ENCODE results near the gene HS6ST3. TPM values are rescaled to one million over a fixed set of nuclear protein-coding genes. Genes with fewer than 3 reads are reported as not detected.
"Not testable (repeated sequence)": the region's sequence is repeated elsewhere in the genome, so short reads cannot be mapped to it uniquely, and the experiment has no call there.

Gene HS6ST3
- polyA plus RNA-seq (2013, experiment 1 of 2) = 0.07 TPM
- polyA plus RNA-seq (2013, experiment 2 of 2) = 0.08 TPM

DNA sequence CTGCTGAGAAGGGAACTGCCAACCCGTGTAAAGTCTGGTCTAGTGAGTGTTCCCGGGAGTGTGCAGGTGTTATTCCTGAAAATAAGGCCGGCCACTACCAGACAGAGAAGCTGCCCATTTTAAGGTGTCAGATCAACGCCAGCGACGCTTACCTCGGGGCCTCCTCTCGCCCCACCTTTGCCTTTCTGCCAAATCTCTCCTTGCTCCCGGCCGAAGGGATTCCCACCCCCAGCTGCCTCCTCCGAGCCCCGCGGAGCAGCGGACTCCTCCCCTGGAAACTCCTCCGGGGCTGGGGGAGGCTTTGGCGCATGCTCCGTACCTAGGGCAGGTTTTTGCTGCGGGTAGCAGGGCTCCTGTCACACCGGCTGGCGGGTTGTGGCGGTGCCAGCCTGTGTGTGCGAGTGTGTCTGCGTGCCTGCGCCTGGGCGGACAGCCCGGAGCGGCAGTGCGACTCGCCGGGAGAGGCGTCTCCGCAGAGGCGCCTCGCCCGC, at the start of gene HS6ST3:
TSS of gene HS6ST3 (plus strand) at position 359 of the 491 bp plus-strand sequence.
- no peak within 1 kb of the TSS for H2BK5ac ChIP-seq (ENCODE audit: low read depth, low read length, poor library complexity, severe bottlenecking)
- peak within 1 kb of the TSS; percentile 53 for H2AFZ ChIP-seq (ENCODE audit: low read depth, low read length)
- H3K9ac ChIP-seq (ENCODE audit: low read length) = no peak within 1 kb of the TSS
- no peaks in the 10 kb centered on the region for H3K79me1 ChIP-seq (replicated peaks; ENCODE audit: low read length, poor library complexity, severe bottlenecking)
- no peaks in the 10 kb centered on the region for H3K36me3 ChIP-seq (ENCODE audit: control insufficient read depth in 1 of 2, insufficient read depth in 2 of 2, low read depth in 1 of 2, low read length in 2 of 2)
- H3K18ac ChIP-seq (ENCODE audit: low read depth in 1 of 2, low read length in 2 of 2) = no peak within 1 kb of the TSS
- H3K27me3 ChIP-seq (ENCODE audit: control insufficient read depth in 1 of 2, insufficient read depth in 1 of 2, low read length in 2 of 2) = peaks cover 65 to 75% of the 10 kb centered on the region in 2 experiments
- no peak within 1 kb of the TSS for H3K27ac ChIP-seq (ENCODE audit: low read length, poor library complexity, severe bottlenecking)
- H4K91ac ChIP-seq (ENCODE audit: low read length) = no peak within 1 kb of the TSS
- DNase-seq = peak; percentile 7
- 1% methylated on average over 35 of the region's 35 CpGs for WGBS
- peak within 1 kb of the TSS; percentile 59 to 71 for H3K4me3 ChIP-seq (ENCODE audit: insufficient read depth in 1 of 2, low read depth in 1 of 2, low read length in 2 of 2)
- no peak within 1 kb of the TSS for H3K4ac ChIP-seq (ENCODE audit: low read depth in 1 of 2, low read length in 2 of 2)
- H3K14ac ChIP-seq (ENCODE audit: low read length in 2 of 2) = no peak within 1 kb of the TSS
- H3K4me2 ChIP-seq (ENCODE audit: low read length, poor library complexity, severe bottlenecking) = peak within 1 kb of the TSS; percentile 99
- H2BK12ac ChIP-seq (ENCODE audit: low read length in 2 of 2) = no peak within 1 kb of the TSS
- no peak within 1 kb of the TSS for H2BK120ac ChIP-seq (ENCODE audit: low read depth, low read length)
- H2AK5ac ChIP-seq (ENCODE audit: low read length, severe bottlenecking) = no peak within 1 kb of the TSS
- no peak within 1 kb of the TSS for H4K8ac ChIP-seq (ENCODE audit: low read length)
- H3K23ac ChIP-seq (ENCODE audit: low read length in 2 of 2) = no peak within 1 kb of the TSS
- peaks cover 17% of the 10 kb centered on the region for H3K4me1 ChIP-seq (ENCODE audit: control insufficient read depth, insufficient read depth, low read depth, low read length)
- H3K9me3 ChIP-seq (ENCODE audit: control insufficient read depth, low read length) = no peaks in the 10 kb centered on the region
- H2BK15ac ChIP-seq (ENCODE audit: low read depth, poor library complexity, severe bottlenecking) = no peak within 1 kb of the TSS

- DNase-seq = no peak
- H4K8ac ChIP-seq (ENCODE audit: low read length) = no peak overlapping the region
- H2BK12ac ChIP-seq (ENCODE audit: low read length in 2 of 2) = no peak overlapping the region
- no peak overlapping the region for H2AK5ac ChIP-seq (ENCODE audit: low read length, severe bottlenecking)
- peaks cover 0 to 2% of the 10 kb centered on the region in 2 experiments for H3K36me3 ChIP-seq (ENCODE audit: control insufficient read depth in 1 of 2, insufficient read depth in 2 of 2, low read depth in 1 of 2, low read length in 2 of 2)
- no peak overlapping the region for H3K4me3 ChIP-seq (ENCODE audit: insufficient read depth in 1 of 2, low read depth in 1 of 2, low read length in 2 of 2)
- no peak overlapping the region for H2BK5ac ChIP-seq (ENCODE audit: low read depth, low read length, poor library complexity, severe bottlenecking)
- no peak overlapping the region for H3K9ac ChIP-seq (ENCODE audit: low read length)
- H3K4ac ChIP-seq (ENCODE audit: low read depth in 1 of 2, low read length in 2 of 2) = no peak overlapping the region
- no peak overlapping the region for H2AFZ ChIP-seq (ENCODE audit: low read depth, low read length)
- H3K14ac ChIP-seq (ENCODE audit: low read length in 2 of 2) = peak overlapping the region in 1 of 2 experiments; percentile 26
- H3K18ac ChIP-seq (ENCODE audit: low read depth in 1 of 2, low read length in 2 of 2) = no peak overlapping the region
- no peak overlapping the region for H2BK15ac ChIP-seq (ENCODE audit: low read depth, poor library complexity, severe bottlenecking)
- WGBS = 97% methylated on average over 4 of the region's 4 CpGs
- no peak overlapping the region for H3K27ac ChIP-seq (ENCODE audit: low read length, poor library complexity, severe bottlenecking)
- H3K4me2 ChIP-seq (ENCODE audit: low read length, poor library complexity, severe bottlenecking) = no peak overlapping the region
- H3K23ac ChIP-seq (ENCODE audit: low read length in 2 of 2) = no peak overlapping the region
- no peaks in the 10 kb centered on the region for H3K27me3 ChIP-seq (ENCODE audit: control insufficient read depth in 1 of 2, insufficient read depth in 1 of 2, low read length in 2 of 2)
- H4K91ac ChIP-seq (ENCODE audit: low read length) = no peak overlapping the region
- H2BK120ac ChIP-seq (ENCODE audit: low read depth, low read length) = no peak overlapping the region
- H3K4me1 ChIP-seq (ENCODE audit: control insufficient read depth, insufficient read depth, low read depth, low read length) = no peaks in the 10 kb centered on the region
- H3K79me1 ChIP-seq (replicated peaks; ENCODE audit: low read length, poor library complexity, severe bottlenecking) = peaks cover 16% of the 10 kb centered on the region
- H3K9me3 ChIP-seq (ENCODE audit: control insufficient read depth, low read length) = peaks cover 2% of the 10 kb centered on the region
Measured at GRCh38 chr13:96041326-96042110, 48.4 kb upstream of the HS6ST3 start.

DNA sequence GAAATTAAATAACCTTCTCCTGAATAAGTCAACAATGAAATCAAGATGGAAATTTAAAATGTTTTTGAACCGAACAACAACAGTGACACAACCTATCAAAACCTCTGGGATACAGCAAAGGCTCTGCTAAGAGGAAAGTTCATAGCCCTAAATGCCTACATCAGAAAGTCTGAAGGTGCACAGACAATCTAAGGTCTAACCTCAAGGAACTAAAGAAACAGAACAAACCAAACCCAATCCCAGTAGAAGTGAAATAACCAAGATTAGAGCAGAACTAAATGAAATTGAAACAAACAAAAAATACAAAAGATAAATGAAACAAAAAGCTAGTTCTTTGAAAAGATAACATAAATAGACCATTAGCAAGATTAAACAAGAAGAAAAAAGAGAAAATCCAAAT, 45.7 kb upstream of the HS6ST3 start:
- Histone ChIP-seq H3K4me2 (ENCODE audit: low read length, poor library complexity, severe bottlenecking) (no peak overlapping the region), H3K4ac (ENCODE audit: low read depth in 1 of 2, low read length in 2 of 2) (no peak overlapping the region), H2AK5ac (ENCODE audit: low read length, severe bottlenecking) (no peak overlapping the region), H3K79me1 (replicated peaks; ENCODE audit: low read length, poor library complexity, severe bottlenecking) (peaks cover 21% of the 10 kb centered on the region), H4K91ac (ENCODE audit: low read length) (no peak overlapping the region), H3K4me1 (ENCODE audit: control insufficient read depth, insufficient read depth, low read depth, low read length) (no peaks in the 10 kb centered on the region), H3K27me3 (ENCODE audit: control insufficient read depth in 1 of 2, insufficient read depth in 1 of 2, low read length in 2 of 2) (no peaks in the 10 kb centered on the region), H3K23ac (ENCODE audit: low read length in 2 of 2) (no peak overlapping the region), H3K9me3 (ENCODE audit: control insufficient read depth, low read length) (peaks cover 2% of the 10 kb centered on the region), H2BK15ac (ENCODE audit: low read depth, poor library complexity, severe bottlenecking) (no peak overlapping the region), H2BK12ac (ENCODE audit: low read length in 2 of 2) (no peak overlapping the region), H3K14ac (ENCODE audit: low read length in 2 of 2) (no peak overlapping the region), H4K8ac (ENCODE audit: low read length) (no peak overlapping the region), H3K4me3 (ENCODE audit: insufficient read depth in 1 of 2, low read depth in 1 of 2, low read length in 2 of 2) (no peak overlapping the region), H2BK120ac (ENCODE audit: low read depth, low read length) (no peak overlapping the region), H3K36me3 (ENCODE audit: control insufficient read depth in 1 of 2, insufficient read depth in 2 of 2, low read depth in 1 of 2, low read length in 2 of 2) (peaks cover 0 to 6% of the 10 kb centered on the region in 2 experiments), H2AFZ (ENCODE audit: low read depth, low read length) (no peak overlapping the region), H3K27ac (ENCODE audit: low read length, poor library complexity, severe bottlenecking) (no peak overlapping the region), H2BK5ac (ENCODE audit: low read depth, low read length, poor library complexity, severe bottlenecking) (no peak overlapping the region), H3K18ac (ENCODE audit: low read depth in 1 of 2, low read length in 2 of 2) (no peak overlapping the region), H3K9ac (ENCODE audit: low read length) (no peak overlapping the region)
- DNase-seq = no peak
- WGBS = 95% methylated on average over 1 of the region's 1 CpG

DNA sequence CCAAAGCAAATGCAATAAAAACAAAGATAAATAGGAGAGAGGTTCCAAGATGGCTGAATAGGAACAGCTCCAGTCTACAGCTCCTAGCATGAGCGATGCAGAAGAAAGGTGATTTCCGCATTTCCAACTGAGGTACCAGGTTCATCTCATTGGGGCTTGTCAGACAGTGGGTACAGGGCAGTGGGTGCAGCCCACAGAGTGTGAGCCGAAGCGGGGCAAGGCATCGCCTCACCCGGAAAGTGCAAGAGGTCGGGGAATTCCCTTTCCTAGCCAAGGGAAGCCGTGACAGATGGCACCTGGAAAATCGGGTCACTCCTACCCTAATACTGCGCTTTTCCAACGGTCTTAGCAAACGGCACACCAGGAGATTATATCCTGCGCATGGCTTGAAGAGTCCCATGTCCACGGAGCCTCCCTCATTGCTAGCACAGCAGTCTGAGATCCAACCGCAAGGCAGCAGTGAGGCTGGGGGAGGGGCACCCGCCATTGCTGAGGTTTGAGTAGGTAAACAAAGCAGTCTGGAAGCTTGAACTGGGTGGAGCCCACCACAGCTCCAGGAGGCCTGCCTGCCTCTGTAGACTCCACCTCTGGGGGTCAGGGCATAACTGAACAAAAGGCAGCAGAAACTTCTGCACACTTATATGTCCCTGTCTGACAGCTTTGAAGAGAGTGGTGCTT, 43.3 kb upstream of the HS6ST3 start:
- not testable (repeated sequence) for H3K9ac ChIP-seq (ENCODE audit: low read length); DNase-seq; H3K9me3 ChIP-seq (ENCODE audit: control insufficient read depth, low read length); H3K4ac ChIP-seq (ENCODE audit: low read depth in 1 of 2, low read length in 2 of 2); H2BK120ac ChIP-seq (ENCODE audit: low read depth, low read length); H2BK15ac ChIP-seq (ENCODE audit: low read depth, poor library complexity, severe bottlenecking); H3K14ac ChIP-seq (ENCODE audit: low read length in 2 of 2); H4K8ac ChIP-seq (ENCODE audit: low read length); H3K4me2 ChIP-seq (ENCODE audit: low read length, poor library complexity, severe bottlenecking); H3K27ac ChIP-seq (ENCODE audit: low read length, poor library complexity, severe bottlenecking); H3K18ac ChIP-seq (ENCODE audit: low read depth in 1 of 2, low read length in 2 of 2); H4K91ac ChIP-seq (ENCODE audit: low read length); H2BK5ac ChIP-seq (ENCODE audit: low read depth, low read length, poor library complexity, severe bottlenecking); H2AK5ac ChIP-seq (ENCODE audit: low read length, severe bottlenecking); H3K36me3 ChIP-seq (ENCODE audit: control insufficient read depth in 1 of 2, insufficient read depth in 2 of 2, low read depth in 1 of 2, low read length in 2 of 2); H3K27me3 ChIP-seq (ENCODE audit: control insufficient read depth in 1 of 2, insufficient read depth in 1 of 2, low read length in 2 of 2); H2AFZ ChIP-seq (ENCODE audit: low read depth, low read length); H3K4me3 ChIP-seq (ENCODE audit: insufficient read depth in 1 of 2, low read depth in 1 of 2, low read length in 2 of 2); H3K23ac ChIP-seq (ENCODE audit: low read length in 2 of 2); H3K4me1 ChIP-seq (ENCODE audit: control insufficient read depth, insufficient read depth, low read depth, low read length); H2BK12ac ChIP-seq (ENCODE audit: low read length in 2 of 2)
- WGBS = 98% methylated on average over 16 of the region's 16 CpGs
- peaks cover 11% of the 10 kb centered on the region for H3K79me1 ChIP-seq (replicated peaks; ENCODE audit: low read length, poor library complexity, severe bottlenecking)
